ENCODE measurements around the gene DDX10.
"Not testable (repeated sequence)": the region's sequence is repeated elsewhere in the genome, so short reads cannot be mapped to it uniquely, and the experiment has no call there.

Gene DDX10

DNA sequence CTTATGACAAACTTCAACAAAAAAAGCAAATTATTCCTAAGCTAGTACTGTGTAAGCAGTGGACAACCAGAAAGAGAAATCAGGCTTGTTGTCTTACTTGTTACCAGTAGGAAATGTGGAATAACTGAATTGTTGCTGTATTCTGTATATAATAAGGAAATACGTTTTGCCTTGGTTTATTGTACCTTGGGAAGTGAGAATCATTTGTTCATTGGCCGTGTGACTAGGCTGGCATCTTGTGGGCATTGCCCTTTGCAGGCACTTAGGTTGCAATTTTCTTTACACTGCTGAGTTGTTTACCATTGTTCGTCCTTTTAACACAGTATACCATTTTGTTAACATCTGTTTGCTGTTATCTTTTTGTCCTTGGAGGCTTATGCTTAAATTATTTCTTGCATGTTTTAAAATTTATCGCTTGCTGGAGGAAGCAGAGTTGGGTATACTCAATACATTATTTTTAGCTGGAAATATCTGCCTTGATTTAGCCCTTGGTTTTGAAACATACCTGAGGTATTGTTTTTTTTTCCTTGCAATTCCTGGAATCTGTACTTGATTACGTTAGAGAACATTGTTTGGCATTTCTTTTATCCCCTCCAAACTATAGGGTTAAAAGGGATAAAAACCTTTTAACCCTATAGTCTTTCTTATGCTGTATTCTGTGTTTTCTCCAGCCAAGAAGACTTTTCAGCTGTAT lies 109.3 kb downstream of the DDX10 start:
- DNase-seq (ENCODE audit: low read depth): no peak

DNA sequence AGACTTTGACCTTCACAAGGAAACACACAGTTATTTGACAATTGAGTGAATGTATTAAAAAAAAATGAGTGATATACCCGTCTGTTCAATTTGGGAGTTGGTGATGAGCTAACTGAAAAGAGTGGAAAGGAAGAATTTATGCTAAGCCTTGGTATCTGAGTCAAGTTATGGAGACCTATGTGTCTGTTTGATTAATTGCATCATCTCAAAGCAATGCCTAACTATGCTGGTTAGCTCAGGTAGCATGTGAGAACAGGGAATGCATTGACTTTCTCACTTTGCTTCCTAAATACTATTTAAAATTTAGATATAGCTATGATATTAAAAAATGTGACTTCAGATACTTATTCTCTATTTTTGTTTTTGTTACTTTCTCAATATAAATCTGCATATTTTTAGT lies 110.5 kb downstream of the DDX10 start:
- DNase-seq (ENCODE audit: low read depth): no peak

DNA sequence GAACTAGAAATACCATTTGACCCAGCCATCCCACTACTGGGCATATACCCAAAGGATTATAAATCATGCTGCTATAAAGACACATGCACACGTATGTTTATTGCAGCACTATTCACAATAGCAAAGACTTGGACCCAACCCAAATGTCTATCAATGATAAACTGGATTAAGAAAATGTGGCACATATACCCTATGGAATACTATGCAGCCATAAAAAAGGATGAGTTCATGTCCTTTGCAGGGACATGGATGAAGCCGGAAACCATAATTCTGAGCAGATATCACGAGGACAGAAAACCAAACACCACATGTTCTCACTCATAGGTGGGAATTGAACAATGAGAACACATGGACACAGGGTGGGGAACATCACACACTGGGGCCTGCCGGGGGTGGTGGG lies 114.3 kb downstream of the DDX10 start:
- not testable (repeated sequence) for DNase-seq (ENCODE audit: low read depth)

DNA sequence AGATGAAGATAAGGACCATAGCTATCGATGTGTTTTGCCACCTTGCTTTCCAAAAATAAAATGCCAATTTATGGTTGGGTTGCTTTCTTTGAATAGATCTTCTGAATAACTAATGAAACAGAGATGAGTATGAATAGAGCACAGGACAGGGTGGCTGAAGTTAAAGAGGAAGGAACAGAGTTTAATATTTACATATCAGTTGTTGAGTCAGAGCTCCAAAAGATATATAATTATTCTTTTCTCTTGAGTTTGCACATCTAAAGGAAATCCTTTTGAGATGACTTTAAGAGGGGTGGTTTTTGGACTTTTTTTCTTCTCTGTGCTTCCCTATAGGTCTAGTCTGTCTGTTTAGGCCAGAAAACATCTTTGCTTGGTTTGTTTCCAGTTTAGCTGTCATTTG lies 115.2 kb downstream of the DDX10 start:
- peak; percentile 27 for DNase-seq (ENCODE audit: low read depth)

DNA sequence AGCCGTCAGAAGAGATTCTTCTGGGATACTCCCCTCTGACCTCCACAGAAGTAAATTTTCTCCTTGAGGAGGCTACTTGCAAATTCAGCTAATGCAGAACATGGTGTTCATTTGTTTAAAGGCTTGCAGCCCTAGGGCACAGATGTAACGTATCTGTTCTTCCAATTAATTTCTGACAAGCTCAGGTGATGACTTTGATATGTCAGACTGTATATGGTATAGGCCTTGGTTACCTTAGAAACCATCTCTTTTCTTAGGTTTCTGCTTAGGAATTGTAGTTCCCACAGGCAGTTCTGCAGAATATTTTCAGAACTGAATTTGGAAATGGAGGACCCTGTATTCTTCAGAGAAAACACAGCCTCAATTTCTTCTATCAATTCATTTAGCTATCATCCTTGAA lies 117.1 kb downstream of the DDX10 start:
- DNase-seq (ENCODE audit: low read depth): no peak

DNA sequence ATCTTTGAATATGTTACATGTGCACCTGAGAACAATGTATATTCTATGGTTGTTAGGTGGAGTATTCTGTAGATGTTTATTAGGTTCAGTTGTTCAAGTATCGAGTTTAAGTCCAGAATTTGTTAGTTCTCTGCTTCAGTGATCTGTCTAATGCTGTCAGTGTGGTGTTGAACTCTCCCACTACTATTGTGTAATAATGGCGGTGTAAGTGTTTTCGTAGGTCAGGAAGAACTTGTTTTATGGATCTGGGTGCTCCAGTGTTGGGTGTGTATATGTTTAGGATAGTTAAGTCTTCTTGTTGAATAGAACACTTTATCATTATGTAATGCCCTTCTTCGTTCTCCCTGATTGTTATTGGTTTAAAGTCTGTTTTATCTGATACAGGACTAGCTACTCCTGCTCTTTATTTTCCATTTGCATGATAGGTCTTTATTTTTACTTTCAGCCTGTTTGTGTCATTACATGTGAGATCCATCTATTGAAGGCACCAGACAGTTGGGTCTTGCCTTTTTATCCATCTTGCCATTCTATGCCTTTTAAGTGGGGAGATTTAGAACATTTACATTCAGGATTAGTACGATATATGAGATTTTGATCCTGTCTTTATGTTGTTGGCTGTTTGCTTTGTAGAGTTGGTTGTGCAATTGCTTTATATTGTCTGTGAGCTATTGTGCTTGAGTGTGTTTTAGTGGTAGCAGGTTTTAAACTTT lies 121.6 kb downstream of the DDX10 start:
- DNase-seq (ENCODE audit: low read depth): no peak

DNA sequence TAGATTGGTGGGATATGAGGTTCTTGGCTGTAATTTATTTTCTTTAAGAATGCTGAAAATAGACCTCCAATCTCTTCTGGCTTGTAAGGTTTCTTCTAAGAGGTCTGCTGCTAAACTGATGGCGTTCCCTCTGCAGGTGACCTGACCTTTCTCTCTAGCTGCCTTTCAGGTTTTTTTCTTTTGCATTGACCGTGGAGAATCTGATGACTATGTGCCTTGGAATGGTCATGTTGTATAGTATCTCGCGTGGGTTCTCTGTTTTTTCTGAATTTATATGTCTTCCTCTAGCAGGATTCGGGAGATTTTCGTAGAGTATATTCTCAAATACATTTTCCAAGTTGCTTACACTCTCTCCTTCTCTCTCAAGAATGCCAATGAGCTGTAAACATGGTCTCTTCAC lies 122.2 kb downstream of the DDX10 start:
- no peak for DNase-seq (ENCODE audit: low read depth)

DNA sequence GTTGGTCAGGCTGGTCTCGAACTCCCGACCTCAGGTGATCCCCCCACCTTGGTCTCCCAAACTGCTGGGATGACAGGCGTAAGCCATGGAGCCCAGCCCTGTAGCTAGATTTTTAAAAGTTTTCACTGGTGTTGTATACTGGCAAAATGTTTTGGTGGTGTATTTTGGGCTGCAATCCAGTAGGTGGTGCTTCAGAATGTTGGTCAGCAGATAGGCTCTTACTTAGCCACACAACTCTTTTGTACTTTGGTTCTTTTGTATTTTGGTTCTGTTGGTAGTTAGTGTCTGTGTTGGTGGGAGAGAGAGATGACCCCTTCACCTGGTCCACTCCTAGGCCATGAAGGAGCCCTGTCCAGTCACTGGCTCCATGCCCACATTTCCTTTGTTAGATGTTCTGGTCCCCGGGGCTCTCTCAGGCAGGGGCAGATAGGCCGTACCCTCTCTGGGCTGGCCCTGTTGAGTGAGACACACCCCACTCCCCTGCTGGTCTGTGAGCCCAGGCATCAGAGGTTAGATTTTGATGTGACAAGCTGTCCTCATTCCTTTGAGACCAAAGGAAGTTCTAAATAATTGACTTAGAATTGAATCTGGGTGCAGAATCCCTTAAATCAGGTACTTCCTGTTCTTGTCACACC lies 123.8 kb downstream of the DDX10 start:
- peak; percentile 58 for DNase-seq (ENCODE audit: low read depth)

DNA sequence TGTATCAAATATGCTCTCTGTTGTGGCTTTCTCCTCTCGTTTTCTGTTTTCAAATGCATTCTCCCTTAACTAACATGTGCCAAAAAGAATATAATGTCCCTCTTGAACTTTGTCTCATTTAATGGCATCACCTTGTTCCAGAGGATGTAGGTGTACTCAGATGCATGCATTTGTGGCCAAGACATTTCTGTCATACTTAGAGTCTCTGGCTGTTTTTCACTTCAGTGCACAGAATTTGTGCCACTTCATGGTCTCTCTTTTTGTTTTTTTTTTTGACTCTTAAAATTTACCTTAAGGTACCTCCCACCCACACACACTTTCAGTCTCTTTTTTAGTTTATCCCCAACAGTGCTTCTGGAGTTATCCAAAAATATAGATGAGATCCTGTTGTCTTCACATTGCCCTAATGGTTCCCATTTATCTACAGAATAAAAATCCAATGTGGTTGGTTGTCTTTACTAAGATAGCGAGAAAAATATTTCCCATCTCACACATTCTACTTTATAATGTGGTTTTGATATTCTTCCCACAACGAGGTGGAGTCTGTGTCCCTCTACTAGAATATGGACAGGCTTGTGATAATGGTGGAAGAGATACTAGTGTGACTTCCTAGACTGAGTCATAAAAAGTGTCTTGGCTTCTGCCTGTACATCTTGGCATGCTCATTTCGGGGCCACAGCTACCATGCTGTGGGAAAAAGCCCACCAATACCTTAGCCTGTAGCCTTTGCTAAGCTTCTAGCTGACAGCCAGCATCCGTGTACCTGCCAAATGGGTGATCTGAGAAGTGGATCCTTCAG lies 125.8 kb downstream of the DDX10 start:
- DNase-seq (ENCODE audit: low read depth): no peak

DNA sequence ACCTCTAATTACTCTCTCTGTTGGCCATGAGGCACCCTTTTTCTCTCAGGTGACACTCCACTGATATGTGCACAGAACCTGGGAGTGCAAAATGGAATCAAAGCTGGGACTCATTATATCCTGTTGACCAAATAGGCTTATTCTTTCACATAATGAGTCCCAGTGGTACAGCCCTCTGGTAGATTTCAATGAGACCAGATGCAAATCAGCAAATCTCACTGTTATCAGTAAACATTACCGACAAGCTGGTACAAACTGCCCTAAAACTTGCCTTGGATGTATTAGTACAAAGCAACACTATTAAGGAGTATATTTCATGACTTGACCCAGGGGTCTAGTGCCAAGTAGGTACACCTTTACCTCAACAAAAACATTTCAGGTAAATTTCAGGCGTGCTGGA lies 128.3 kb downstream of the DDX10 start:
- no peak for DNase-seq (ENCODE audit: low read depth)

DNA sequence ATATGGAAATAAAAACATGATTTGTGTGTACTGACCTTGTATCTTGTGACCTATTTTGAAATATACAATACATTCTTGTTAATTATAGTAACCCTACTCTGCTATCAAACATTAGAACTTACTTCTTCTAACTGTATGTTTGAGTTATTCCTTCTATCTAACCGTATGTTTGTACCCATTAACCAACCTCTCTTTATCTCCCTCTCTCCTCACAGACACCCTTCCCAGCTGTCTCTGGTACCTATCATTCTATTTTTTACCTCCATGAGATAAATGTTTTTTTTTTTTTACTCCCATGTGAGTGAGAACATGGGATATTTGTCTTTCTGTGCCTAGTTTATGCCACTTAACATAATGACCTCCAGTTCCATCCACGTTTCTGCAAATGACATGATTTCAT lies 128.7 kb downstream of the DDX10 start:
- no peak for DNase-seq (ENCODE audit: low read depth)

DNA sequence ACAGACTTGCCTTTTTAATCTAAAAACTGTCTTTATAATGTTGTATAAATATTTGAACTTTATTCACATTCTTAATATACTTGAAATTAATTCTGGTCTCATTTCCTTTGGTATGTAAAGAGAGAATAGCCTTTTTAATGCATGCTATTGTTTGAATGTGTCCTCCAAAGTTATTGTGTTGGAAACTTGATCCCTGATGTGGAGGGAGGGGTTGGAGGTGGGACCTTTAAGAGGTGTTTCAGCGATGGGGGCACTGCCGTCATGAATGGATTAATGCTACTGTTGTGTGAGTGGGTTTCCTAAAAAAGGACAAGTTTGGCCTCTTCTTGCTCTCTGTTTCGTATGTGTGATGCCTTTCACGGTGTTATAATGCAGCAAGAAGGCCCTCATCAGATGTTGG lies 131.7 kb downstream of the DDX10 start:
- DNase-seq (ENCODE audit: low read depth): no peak

DNA sequence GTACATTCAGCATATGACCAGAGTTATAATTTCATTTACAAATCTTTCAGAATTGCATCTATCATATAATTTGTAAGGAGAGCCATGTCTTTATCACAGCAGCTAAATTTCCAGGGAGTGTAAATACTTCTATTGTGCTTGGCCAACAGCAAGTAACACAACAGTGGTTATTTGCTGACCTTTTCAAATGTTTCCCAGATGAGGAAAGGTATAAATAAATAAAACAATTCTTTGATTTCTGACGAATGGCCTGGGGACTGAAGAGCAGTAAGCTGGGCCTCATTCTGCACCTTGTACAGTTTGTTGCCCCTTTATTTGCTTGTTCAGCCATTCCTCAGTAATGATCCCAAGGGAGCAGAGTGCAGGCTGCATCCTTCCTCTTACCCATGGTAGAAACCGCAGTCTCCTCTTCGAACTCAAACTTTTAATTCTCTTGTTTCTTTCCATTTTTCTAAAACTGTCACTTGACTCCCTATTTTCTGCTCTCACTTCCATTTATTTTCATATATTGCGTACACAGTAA lies 132.8 kb downstream of the DDX10 start:
- DNase-seq (ENCODE audit: low read depth): no peak

DNA sequence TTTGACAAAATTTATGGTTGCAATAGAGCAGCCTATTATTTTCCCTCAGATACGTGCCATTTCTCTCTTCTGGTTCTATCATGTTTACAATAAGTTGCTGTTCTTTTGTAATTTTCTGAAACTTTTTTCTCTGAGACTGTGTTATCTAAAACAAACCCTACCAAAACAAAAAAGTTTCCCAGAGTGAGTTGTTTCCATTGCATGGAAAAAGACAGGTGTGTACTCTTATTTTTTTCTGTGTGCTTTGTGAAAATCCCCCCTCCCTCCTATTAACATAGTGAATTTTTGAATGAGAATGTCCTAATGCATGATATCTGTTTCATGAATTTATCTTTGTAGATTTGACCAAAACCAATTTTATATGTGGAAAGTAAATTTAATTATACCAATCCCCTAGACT lies 137.6 kb downstream of the DDX10 start:
- DNase-seq (ENCODE audit: low read depth): no peak

DNA sequence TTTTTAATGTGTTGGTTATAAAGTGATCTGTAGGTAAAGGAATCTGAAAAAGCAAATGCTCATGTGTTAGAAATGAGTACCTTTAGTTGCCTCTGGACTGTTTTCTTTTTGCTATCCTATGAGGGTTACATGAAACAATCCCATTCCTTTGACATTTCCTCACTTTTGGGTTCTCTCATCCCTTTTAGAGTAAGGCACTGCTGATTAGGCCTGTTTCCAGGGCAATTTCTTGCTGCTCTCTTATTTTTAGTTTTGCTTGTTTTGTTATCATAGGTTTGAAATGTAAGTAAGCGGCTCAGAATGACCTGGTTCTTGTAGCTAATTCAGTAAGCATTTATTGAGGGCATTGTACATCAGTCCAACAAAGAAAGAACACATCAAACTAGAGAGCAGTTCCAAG lies 138.9 kb downstream of the DDX10 start:
- DNase-seq (ENCODE audit: low read depth): peak; percentile 43

DNA sequence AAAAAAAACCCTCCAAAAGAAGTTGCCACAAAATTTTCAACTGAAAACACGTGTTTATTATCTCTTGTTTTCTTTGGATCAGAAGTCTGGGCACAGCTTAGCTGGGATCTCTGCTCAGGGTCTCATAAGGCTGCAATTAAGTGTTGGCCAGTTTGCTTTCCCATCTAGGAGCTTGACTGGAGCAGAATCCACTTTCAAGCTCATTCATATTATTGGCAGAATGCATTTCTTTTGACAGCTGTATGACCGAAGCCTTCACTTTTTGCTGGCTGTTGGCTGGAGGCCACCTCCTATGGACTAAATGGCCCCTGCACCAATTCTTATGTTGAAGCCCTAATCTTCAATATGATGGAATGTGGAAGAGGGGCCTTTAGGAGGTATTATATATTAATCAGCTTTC lies 139.6 kb downstream of the DDX10 start:
- DNase-seq (ENCODE audit: low read depth): no peak

DNA sequence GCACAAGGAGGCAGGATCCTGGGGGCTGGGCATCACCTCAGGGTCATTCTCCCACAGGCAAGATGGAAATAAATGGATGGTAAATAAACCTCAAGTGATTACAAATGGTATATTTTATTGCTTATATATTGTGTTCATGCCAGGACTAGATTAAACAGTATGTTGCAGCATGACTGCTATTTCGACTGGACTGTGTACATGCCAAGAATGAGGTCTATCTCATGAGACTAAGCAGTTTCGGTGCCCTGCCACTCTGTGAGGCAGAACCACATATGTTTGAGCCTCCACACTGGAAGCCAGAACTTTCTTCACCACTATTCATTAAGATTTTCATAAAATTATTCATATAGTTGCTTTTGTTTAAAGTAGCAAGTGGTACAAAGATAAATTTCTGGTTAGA lies 140.2 kb downstream of the DDX10 start:
- DNase-seq (ENCODE audit: low read depth): no peak

DNA sequence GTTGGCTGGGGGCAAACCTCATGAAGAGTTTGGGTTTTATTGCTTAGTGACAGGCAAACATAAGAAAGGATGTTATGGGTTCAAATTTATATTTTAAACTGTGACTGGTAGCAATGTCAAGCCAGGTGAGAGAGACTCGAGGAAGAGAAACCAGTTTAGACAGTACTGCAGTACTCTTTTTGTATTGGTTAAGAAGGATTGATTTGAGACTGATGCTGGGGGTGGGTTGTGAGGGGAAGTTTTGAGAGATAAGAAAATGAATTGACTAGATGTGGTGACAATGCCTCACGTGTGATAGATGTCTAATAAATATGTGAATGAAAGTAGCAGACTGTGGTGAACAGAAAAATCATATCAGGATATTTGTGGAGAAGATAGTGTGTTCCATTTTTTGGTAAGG lies 142.4 kb downstream of the DDX10 start:
- DNase-seq (ENCODE audit: low read depth): no peak

DNA sequence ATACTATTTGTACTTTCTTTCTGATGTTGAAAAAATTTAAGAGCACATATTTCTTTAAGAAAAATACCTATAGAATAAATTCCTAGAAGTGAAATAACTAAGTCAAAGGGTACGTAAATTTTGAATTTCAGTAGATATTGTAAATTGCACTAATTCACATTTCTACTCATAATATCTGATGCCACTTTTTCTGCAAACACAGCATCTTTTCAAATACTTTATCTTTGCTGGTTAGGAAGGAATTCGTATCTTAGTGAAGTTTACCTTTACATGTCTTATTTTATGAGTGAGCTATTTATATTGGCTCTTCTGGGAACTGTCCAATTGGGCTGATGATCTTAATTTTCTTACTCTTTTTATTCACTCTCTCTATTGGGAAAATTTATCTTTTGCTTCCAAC lies 148.2 kb downstream of the DDX10 start:
- DNase-seq (ENCODE audit: low read depth): no peak

DNA sequence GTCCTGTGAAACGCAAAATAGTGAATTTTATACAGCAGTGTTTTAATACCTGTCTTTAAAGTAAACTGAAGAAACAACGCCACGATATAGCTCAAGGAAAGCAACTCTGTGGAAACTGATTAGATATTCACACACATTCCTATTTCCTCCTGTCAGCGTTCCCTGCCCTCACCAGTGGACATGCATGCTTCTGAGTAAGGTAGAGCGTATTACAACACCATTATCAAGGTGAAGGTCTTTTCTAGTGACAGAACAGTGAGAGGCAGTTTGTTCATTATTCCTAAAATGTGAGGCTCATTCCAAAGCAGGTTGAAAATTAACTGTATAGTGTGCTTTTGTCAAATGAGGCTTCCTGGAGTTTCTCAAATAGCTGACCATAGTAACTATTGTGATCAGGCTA lies 153.1 kb downstream of the DDX10 start:
- DNase-seq (ENCODE audit: low read depth): no peak

DNA sequence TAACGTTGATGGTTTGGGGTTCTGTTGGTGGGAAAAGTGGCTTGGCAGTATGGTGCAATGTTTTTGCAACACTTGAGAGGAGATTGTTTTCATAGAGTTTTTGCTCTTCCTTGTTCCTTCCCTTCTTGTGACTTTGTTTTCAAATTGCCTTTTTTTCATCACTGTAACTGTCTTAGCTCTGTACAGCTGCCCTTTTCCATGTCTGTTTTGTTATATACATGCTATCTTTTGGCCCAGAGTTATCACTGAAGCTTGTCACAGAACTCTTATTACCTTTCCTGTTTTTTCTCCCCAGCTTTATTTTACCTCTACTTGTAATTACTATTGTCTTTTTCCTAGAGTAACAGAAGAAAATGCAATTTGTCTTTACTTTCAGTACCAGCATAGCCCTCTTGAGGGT lies 154.1 kb downstream of the DDX10 start:
- no peak for DNase-seq (ENCODE audit: low read depth)

DNA sequence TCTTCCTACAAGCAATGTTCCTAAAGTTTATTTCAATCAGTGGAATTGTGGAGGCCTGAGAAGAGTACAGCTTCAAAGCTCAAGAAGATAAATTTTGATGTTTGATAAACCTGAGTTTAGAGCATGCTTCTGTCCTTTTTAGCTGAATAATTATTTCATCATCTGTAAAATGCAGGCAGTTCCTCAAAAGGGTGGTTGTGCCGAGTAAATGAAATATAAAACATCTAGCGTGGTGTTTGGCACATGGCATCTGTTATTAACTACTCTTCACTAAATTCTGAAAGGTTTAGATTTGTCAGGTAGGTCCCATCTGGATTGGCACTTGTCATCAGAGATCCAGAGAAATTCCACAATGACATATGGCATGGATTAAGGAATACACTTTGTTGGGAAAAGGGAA lies 155.1 kb downstream of the DDX10 start:
- no peak for DNase-seq (ENCODE audit: low read depth)
